Tibial nerve (tissue), 4 donors: Measurements from ENCODE around the gene HPF1. TPM values are rescaled to one million over a fixed set of nuclear protein-coding genes. Genes with fewer than 3 reads are reported as not detected.

ENCODE experiments used
- DNase-seq, 2 donors: peaks; one replicate each; pipeline ENCODE4 v3.0.0-alpha.2; 2019; ENCODE audit warnings: low spot score in 2 of 2
- H3K27ac ChIP-seq, 4 donors: fragments of 200-600 bp; sonication (generic) in 3 of 4; one replicate each; pipeline ENCODE4 v1.5.1; 2017 to 2019; ENCODE audit warnings: mild to moderate bottlenecking in 1 of 4
- H3K27me3 ChIP-seq, 2 donors: fragments of 200-600 bp; sonication (generic) in 1 of 2; one replicate each; pipeline versions ENCODE4 v1.5.1 to v1.6.0; 2017 to 2019
- H3K36me3 ChIP-seq, 3 donors: fragments of 200-600 bp; sonication (generic); one replicate each; pipeline ENCODE4 v1.5.1; 2018 to 2019
- H3K4me1 ChIP-seq, 4 donors: fragments of 200-600 bp; sonication (generic) in 3 of 4; one replicate each; pipeline ENCODE4 v1.5.1; 2017 to 2019
- H3K4me3 ChIP-seq, 4 donors: fragments of 200-600 bp; sonication (generic) in 3 of 4; one replicate each; pipeline ENCODE4 v1.5.1; 2017 to 2019; ENCODE audit warnings: mild to moderate bottlenecking in 1 of 4, moderate library complexity in 1 of 4
- H3K9me3 ChIP-seq, 4 donors: fragments of 200-600 bp; sonication (generic) in 3 of 4; one replicate each; pipeline ENCODE4 v1.5.1; 2017 to 2019
- CTCF ChIP-seq, 5 experiments: fragments of 200-600 bp in 3 of 5; fragments of 450-650 bp in 2 of 5; sonication (generic) in 3 of 5; IDR thresholded peaks; one replicate each; pipeline ENCODE4 v1.5.1; 2016 to 2019; ENCODE audit warnings: antibody characterized with exemption in 5 of 5, mild to moderate bottlenecking in 3 of 5, moderate library complexity in 2 of 5
- EP300 ChIP-seq, 2 donors: sonication (generic); formaldehyde crosslinking; IDR thresholded peaks; one replicate each; pipeline ENCODE4 v1.6.1; 2017; ENCODE audit warnings: antibody characterized with exemption in 2 of 2, mild to moderate bottlenecking in 1 of 2
- POLR2A ChIP-seq, 2 donors: fragments of 450-650 bp; IDR thresholded peaks; one replicate each; pipeline ENCODE4 v1.6.1; 2017; ENCODE audit warnings: antibody characterized with exemption in 2 of 2, mild to moderate bottlenecking in 2 of 2, moderate library complexity in 2 of 2
- WGBS, 2 donors: methylation state at CpG; one replicate each; pipeline ENCODE4 v1.1.5; 2018; 5-methylcytosine and 5-hydroxymethylcytosine counted together
- total RNA-seq, 4 donors: library from RNA; depleted of rRNA; stranded (reverse); fragments of >200 nt; gene quantifications; one replicate each; pipeline ENCODE4 v1.1.0, GENCODE V29; 2016

HPF1 gene
- total RNA-seq, 4 donors from 2014 or later, result 14.1 to 33.9 (median 24.5) TPM

DNA sequence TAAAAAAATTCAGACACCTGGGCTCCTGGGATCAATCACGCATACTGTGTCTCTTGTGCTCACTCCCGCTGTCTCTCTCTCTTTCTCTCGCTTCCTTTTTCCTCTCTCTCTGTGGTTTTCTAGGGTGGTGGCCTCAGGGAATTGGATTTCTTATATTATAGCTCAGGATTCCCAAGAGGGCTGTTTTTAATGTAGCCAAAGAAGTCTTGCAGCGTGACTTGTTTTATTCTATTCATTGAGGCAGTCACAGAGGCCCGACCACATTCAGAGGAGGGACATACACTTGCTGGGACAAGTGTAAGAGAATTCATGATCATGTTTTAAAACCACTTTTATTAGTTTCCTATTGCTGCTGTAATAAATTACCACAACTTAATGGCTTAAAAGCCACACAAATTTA, 59.4 kb downstream of the HPF1 start:
- Histone ChIP-seq H3K4me3 (no peak overlapping the region), H3K27ac (no peak overlapping the region), H3K27me3 (no peaks in the 10 kb centered on the region), H3K9me3 (peaks cover 0 to 3% (median 0%) of the 10 kb centered on the region in 4 donors), H3K36me3 (peaks cover 0 to 59% (median 4%) of the 10 kb centered on the region in 3 donors), H3K4me1 (no peaks in the 10 kb centered on the region)
- 93 to 97% methylated on average over 5 of the region's 5 CpGs for WGBS, 2 donors
- no peak for DNase-seq
- TF ChIP-seq POLR2A (IDR thresholded peaks at IDR 0.05) (no peak), EP300 (IDR thresholded peaks at IDR 0.05) (no peak), CTCF (IDR thresholded peaks at IDR 0.05) (no peak)

DNA sequence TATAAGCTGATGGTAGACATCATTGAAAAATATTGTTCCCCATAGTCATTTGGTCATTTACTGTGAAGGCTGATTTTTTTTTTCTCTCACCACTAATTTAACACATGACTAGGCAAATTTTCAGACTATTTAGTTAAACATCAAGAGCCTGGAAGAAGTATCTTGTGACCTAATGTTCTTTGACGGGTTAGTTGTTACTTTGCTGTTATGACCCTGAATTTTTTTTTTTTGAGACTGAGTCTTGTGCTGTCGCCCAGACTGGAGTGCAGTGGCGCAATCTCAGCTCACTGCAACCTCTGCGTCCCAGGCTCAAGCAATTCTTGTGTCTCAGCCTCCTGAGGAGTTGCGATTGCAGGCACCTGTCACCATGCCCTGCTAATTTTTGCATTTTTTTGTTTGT, 67.0 kb downstream of the HPF1 start:
- Histone ChIP-seq H3K4me3 (no peak overlapping the region), H3K4me1 (no peaks in the 10 kb centered on the region), H3K27ac (no peak overlapping the region), H3K36me3 (peaks cover 0 to 42% (median 0%) of the 10 kb centered on the region in 3 donors), H3K27me3 (no peaks in the 10 kb centered on the region), H3K9me3 (no peaks in the 10 kb centered on the region)
- no peak for TF ChIP-seq CTCF (IDR thresholded peaks at IDR 0.05)
- TF ChIP-seq EP300 (IDR thresholded peaks at IDR 0.05), result no peak
- TF ChIP-seq POLR2A (IDR thresholded peaks at IDR 0.05), result no peak
- no peak for DNase-seq
- WGBS, 2 donors, result 95 to 97% methylated on average over 5 of the region's 5 CpGs

DNA sequence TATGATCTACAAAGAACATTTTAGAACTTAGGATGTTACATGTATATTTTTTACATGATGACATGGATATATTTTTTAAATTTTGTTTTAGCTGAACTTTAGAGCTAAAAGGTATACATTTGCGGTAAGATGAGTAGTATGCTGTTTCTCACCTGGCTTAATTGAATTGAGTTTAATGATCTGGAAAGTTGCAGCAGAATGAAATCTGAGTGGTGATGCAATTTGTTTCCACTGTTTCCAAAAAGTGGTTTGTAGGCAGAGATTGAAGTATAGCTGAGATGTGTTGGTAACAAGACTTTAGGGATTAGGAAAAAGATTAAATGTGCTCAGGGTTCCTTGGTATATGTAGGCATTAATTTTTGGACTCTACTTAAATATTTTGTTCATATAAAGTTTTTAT, 68.1 kb downstream of the HPF1 start:
- no peaks in the 10 kb centered on the region for H3K4me1 ChIP-seq
- DNase-seq, result no peak
- TF ChIP-seq CTCF (IDR thresholded peaks at IDR 0.05) (no peak), EP300 (IDR thresholded peaks at IDR 0.05) (no peak), POLR2A (IDR thresholded peaks at IDR 0.05) (no peak)

DNA sequence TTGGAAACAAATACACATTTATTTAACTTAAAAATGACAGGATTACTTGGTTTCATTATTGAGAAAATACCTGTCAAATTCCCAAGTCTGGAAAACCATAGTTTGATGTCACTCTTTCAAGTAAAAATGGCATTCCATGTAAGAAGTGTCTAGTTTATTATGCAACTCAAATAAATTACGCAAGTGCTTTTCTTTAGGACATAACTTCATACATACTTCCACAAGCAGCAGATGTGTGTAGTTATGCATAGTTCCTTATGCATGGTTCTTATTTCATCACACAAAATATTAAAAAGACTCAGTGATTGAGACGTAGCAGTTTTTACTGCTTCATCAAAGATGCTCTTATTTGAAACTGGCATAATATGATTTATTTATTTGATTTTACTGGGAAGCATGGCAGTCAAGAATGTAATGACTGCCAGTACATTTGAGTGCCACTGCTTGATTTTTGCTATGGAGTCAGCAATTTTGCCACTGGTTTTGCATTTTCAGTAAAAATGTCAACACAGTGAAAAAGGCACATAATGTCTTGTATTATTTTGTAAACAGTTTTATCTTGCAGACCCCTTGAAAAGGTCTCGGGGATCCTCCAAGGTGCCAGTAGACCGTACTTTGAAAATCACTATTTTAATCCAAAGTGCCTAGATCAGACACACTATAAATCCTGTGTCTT, 75.2 kb downstream of the HPF1 start:
- H3K4me3 ChIP-seq, result no peak overlapping the region
- H3K36me3 ChIP-seq, result peaks cover 0 to 33% (median 0%) of the 10 kb centered on the region in 3 donors
- WGBS, 2 donors, result 62 to 64% methylated on average over 4 of the region's 4 CpGs
- no peak for TF ChIP-seq EP300 (IDR thresholded peaks at IDR 0.05)
- no peak for TF ChIP-seq POLR2A (IDR thresholded peaks at IDR 0.05)
- no peak for TF ChIP-seq CTCF (IDR thresholded peaks at IDR 0.05)
- no peaks in the 10 kb centered on the region for H3K9me3 ChIP-seq
- peak overlapping the region in 1 of 4 donors; percentile 23 for H3K27ac ChIP-seq
- peaks cover 0 to 6% (median 0%) of the 10 kb centered on the region in 4 donors for H3K4me1 ChIP-seq
- H3K27me3 ChIP-seq, result no peaks in the 10 kb centered on the region
- no peak for DNase-seq

More for the DNA sequence above, 68.1 kb downstream of the HPF1 start:
- Histone ChIP-seq H3K4me3 (no peak overlapping the region), H3K36me3 (peaks cover 0 to 43% (median 0%) of the 10 kb centered on the region in 3 donors), H3K27me3 (no peaks in the 10 kb centered on the region), H3K27ac (no peak overlapping the region), H3K9me3 (no peaks in the 10 kb centered on the region)
- WGBS, 2 donors, result 88 to 98% methylated on average over 1 of the region's 1 CpG

Other genes starting within 250 kb of the HPF1 start
- gene NEK1, start 145.4 kb downstream of the HPF1 start, total RNA-seq, result 100 to 1,000 TPM in 1 of 4 donors, 10 to 100 TPM in 3; 66.9 to 100 (median 90.5) TPM
- 10 to 100 TPM; 28.8 to 45.4 (median 37.7) TPM for gene CLCN3, start 137.4 kb downstream of the HPF1 start, total RNA-seq